HCT116 (cell line): ENCODE data around the gene C15orf39. TPM values are rescaled to one million over a fixed set of nuclear protein-coding genes. Genes with fewer than 3 reads are reported as not detected.

ENCODE experiments used
- ATAC-seq: fragments of 200-7000 bp; cut with Tn5 transposase; 2 replicates; pipeline ENCODE4 v1.9.1; 2020; ENCODE audit warnings: mild to moderate bottlenecking, moderate library complexity
- BruUV-seq: library from RNA; stranded (reverse); fragments of 400-500 nt; replicated peaks from 2 replicates; lab custom pipeline; 2021; lab: Mats Ljungman, UMichigan
- CTCF ChIA-PET: fragments of 300-600 bp; sonication (Branson Sonifier 250); formaldehyde crosslinking; loops from one replicate; lab custom pipeline; 2021; ENCODE audit warnings: antibody characterized with exemption; lab: Charles Lee
- POLR2A ChIA-PET: fragments of 300-600, 350-600 bp; sonication (Branson Sonifier 250); formaldehyde crosslinking; loops from one replicate; lab custom pipeline; 2021; ENCODE audit warnings: antibody characterized with exemption; lab: Charles Lee
- RAD21 ChIA-PET, 2 experiments: fragments of 300-600 bp; sonication (Branson Sonifier 250); formaldehyde crosslinking; loops; one replicate each; lab custom pipeline; 2023; ENCODE audit warnings: low total read pairs in 2 of 2; ENCODE audit not compliant: uncharacterized antibody in 2 of 2, unreplicated experiment in 2 of 2, low non-redundant PET in 1 of 2; lab: Charles Lee
- DNase-seq: peaks from one replicate; pipeline ENCODE4 v3.0.0-alpha.2; 2010; ENCODE audit warnings: low read depth, low spot score
- H2AFZ ChIP-seq: fragments of 200-600 bp; shearing (Covaris generic), sonication (generic); 2 replicates; pipeline ENCODE4 v1.6.1; 2017; ENCODE audit warnings: low read depth, mixed run types, mixed read lengths, antibody characterized with exemption, low read length; ENCODE audit not compliant: poor library complexity, severe bottlenecking
- H3K27ac ChIP-seq: 2 replicates; pipeline ENCODE4 v1.5.1; 2012; ENCODE audit warnings: low read depth, low read length
- H3K27me3 ChIP-seq: fragments of 200-600 bp; sonication (generic); 2 replicates; pipeline ENCODE4 v1.6.1; 2016; ENCODE audit warnings: mixed run types, low read length, mixed read lengths; ENCODE audit not compliant: insufficient read depth
- H3K36me3 ChIP-seq, 2 experiments: fragments of 200-500 bp in 1 of 2; fragments of 200-600 bp in 1 of 2; sonication (Bioruptor generic) in 1 of 2; sonication (generic) in 1 of 2; 2 replicates each; pipeline versions ENCODE4 v1.5.1 to v1.6.1; 2014 to 2016; ENCODE audit warnings: low read length in 2 of 2, inconsistent platforms in 1 of 2, mixed read lengths in 1 of 2, mixed run types in 1 of 2; ENCODE audit not compliant: insufficient read depth in 2 of 2, control insufficient read depth in 1 of 2
- H3K4me1 ChIP-seq, 2 experiments: fragments of 200-600 bp in 1 of 2; sonication (generic) in 1 of 2; 2 replicates each; pipeline versions ENCODE4 v1.5.1 to v1.6.1; 2012 to 2017; ENCODE audit warnings: low read length in 2 of 2, inconsistent platforms in 1 of 2, mild to moderate bottlenecking in 1 of 2, mixed read lengths in 1 of 2, mixed run types in 1 of 2, moderate library complexity in 1 of 2; ENCODE audit not compliant: insufficient read depth in 2 of 2, control insufficient read depth in 1 of 2
- H3K4me2 ChIP-seq: fragments of 200-600 bp; sonication (generic); 2 replicates; pipeline ENCODE4 v1.6.1; 2017; ENCODE audit warnings: mixed run types, low read length, mixed read lengths
- H3K4me3 ChIP-seq, 2 experiments: fragments of 200-600 bp in 1 of 2; sonication (generic) in 1 of 2; replicated peaks in 1 of 2; 2 replicates each; pipeline ENCODE4 v1.5.1; 2011 to 2016; ENCODE audit warnings: low read length in 2 of 2, control low read depth in 1 of 2, low read depth in 1 of 2, mild to moderate bottlenecking in 1 of 2, mixed read lengths in 1 of 2, mixed run types in 1 of 2
- H3K79me2 ChIP-seq: fragments of 200-600 bp; sonication (generic); 2 replicates; pipeline ENCODE4 v1.6.1; 2017; ENCODE audit warnings: mild to moderate bottlenecking, mixed run types, low read length, moderate library complexity, mixed read lengths; ENCODE audit not compliant: insufficient read depth
- H3K9ac ChIP-seq: fragments of 200-600 bp; sonication (generic); 2 replicates; pipeline ENCODE4 v1.6.1; 2016; ENCODE audit warnings: low read length, mixed read lengths
- H3K9me2 ChIP-seq: fragments of 200-600 bp; sonication (generic), shearing (Covaris generic); 2 replicates; pipeline ENCODE4 v1.6.1; 2017; ENCODE audit warnings: mixed run types, mild to moderate bottlenecking, moderate library complexity; ENCODE audit not compliant: insufficient read depth
- H3K9me3 ChIP-seq, 2 experiments: fragments of 200-500 bp in 1 of 2; fragments of 200-600 bp in 1 of 2; sonication (Bioruptor generic) in 1 of 2; sonication (generic) in 1 of 2; 2 replicates each; pipeline ENCODE4 v1.6.1; 2014 to 2017; ENCODE audit warnings: low read length in 2 of 2, mixed read lengths in 2 of 2, inconsistent platforms in 1 of 2, low read depth in 1 of 2, mild to moderate bottlenecking in 1 of 2, mixed run types in 1 of 2, moderate library complexity in 1 of 2; ENCODE audit not compliant: control insufficient read depth in 1 of 2, insufficient read depth in 1 of 2
- H4K20me1 ChIP-seq: fragments of 200-600 bp; sonication (generic), shearing (Covaris generic); 2 replicates; pipeline ENCODE4 v1.6.1; 2017; ENCODE audit warnings: mixed run types, mild to moderate bottlenecking, moderate library complexity; ENCODE audit not compliant: insufficient read depth
- CEBPB ChIP-seq: IDR thresholded peaks from 2 replicates; pipeline ENCODE4 v1.6.1; 2012; ENCODE audit warnings: low read depth
- ELF1 ChIP-seq: IDR thresholded peaks from 2 replicates; pipeline ENCODE4 v1.6.1; 2012; ENCODE audit warnings: low read depth, borderline replicate concordance
- MAX ChIP-seq: IDR thresholded peaks from 2 replicates; pipeline ENCODE4 v1.6.1; 2012
- POLR2A ChIP-seq: IDR thresholded peaks from 2 replicates; pipeline ENCODE4 v1.7.0; 2011; ENCODE audit warnings: borderline replicate concordance; ENCODE audit not compliant: insufficient read depth, insufficient read length; ENCODE audit errors: extremely low read depth
- POLR2AphosphoS5 ChIP-seq: IDR thresholded peaks from 2 replicates; pipeline ENCODE4 v1.6.1; 2011; ENCODE audit warnings: mild to moderate bottlenecking, low read depth, low read length, moderate library complexity
- RAD21 ChIP-seq: IDR thresholded peaks from 2 replicates; pipeline ENCODE4 v1.6.1; 2012; ENCODE audit warnings: low read depth, mild to moderate bottlenecking
- SIN3A ChIP-seq: IDR thresholded peaks from 2 replicates; pipeline ENCODE4 v1.6.1; 2012; ENCODE audit warnings: low read depth
- SRF ChIP-seq: IDR thresholded peaks from 2 replicates; pipeline ENCODE4 v1.6.1; 2012; ENCODE audit warnings: low read depth
- YY1 ChIP-seq: IDR thresholded peaks from 2 replicates; pipeline ENCODE4 v1.6.1; 2011; ENCODE audit warnings: low read length, low read depth, moderate library complexity, mild to moderate bottlenecking; ENCODE audit not compliant: insufficient replicate concordance; ENCODE audit errors: extremely low read depth
- ZBTB33 ChIP-seq: IDR thresholded peaks from 2 replicates; pipeline ENCODE4 v1.6.1; 2011; ENCODE audit warnings: mild to moderate bottlenecking, low read length, moderate library complexity; ENCODE audit not compliant: insufficient replicate concordance; ENCODE audit errors: extremely low read depth
- ZFX ChIP-seq: fragments of 450-650 bp; IDR thresholded peaks from 2 replicates; pipeline ENCODE4 v1.6.1; 2017
- ZNF274 ChIP-seq: fragments of 200-500 bp; sonication (Bioruptor generic); IDR thresholded peaks from 2 replicates; pipeline ENCODE4 v1.6.1; 2014; ENCODE audit warnings: mild to moderate bottlenecking, low read depth, low read length, inconsistent platforms
- intact Hi-C: fragments of 100-400 bp; cut with micrococcal nuclease; formaldehyde crosslinking; loops from 2 replicates; pipeline ENCODE4 v1.10.0; 2022
- total RNA-seq: library from RNA; stranded (reverse); gene quantifications from one replicate; pipeline ENCODE4 v1.2.1, GENCODE V29; 2021; ENCODE audit not compliant: unreplicated experiment

The C15orf39 gene
- total RNA-seq, 1 experiment from 2014 or later: 29.3 TPM

GRCh38 chr15:75158402-75158801 lies 43.3 kb upstream of the C15orf39 start:
- no peak overlapping the region for H3K4me3 ChIP-seq
- no peaks in the 10 kb centered on the region for H3K9me3 ChIP-seq
- no peak overlapping the region for H3K4me2 ChIP-seq
- H4K20me1 ChIP-seq: no peaks in the 10 kb centered on the region
- RAD21 ChIA-PET: no interaction called here
- peaks cover 4 to 12% of the 10 kb centered on the region in 2 experiments; a peak in 3 of 4 replicates for H3K4me1 ChIP-seq
- ATAC-seq (no peak), DNase-seq (no peak)
- no peak for TF ChIP-seq CEBPB
- TF ChIP-seq YY1: no peak
- TF ChIP-seq ELF1: no peak
- no peak for TF ChIP-seq RAD21
- TF ChIP-seq POLR2A: no peak
- no peak for TF ChIP-seq SIN3A
- TF ChIP-seq ZBTB33: no peak
- no peak for TF ChIP-seq MAX
- TF ChIP-seq ZNF274: no peak
- no peak for TF ChIP-seq SRF
- TF ChIP-seq ZFX: no peak
- no peak for TF ChIP-seq POLR2AphosphoS5
- no peaks in the 10 kb centered on the region for H3K36me3 ChIP-seq
- CTCF ChIA-PET: no interaction called here
- no peaks in the 10 kb centered on the region for H3K9me2 ChIP-seq
- H3K79me2 ChIP-seq: no peaks in the 10 kb centered on the region
- intact Hi-C loops: no loop called here
- no TSS peak for BruUV-seq
- POLR2A ChIA-PET: no interaction called here
- H2AFZ ChIP-seq: no peak overlapping the region
- no peak overlapping the region for H3K27ac ChIP-seq
- no peaks in the 10 kb centered on the region for H3K27me3 ChIP-seq
- H3K9ac ChIP-seq: no peak overlapping the region
